Lower leg skin (tissue), 4 donors: ENCODE results near the gene PLXDC1. TPM values are rescaled to one million over a fixed set of nuclear protein-coding genes. Genes with fewer than 3 reads are reported as not detected.

Experiments used
- DNase-seq, 2 donors: peaks; one replicate each; pipeline ENCODE4 v3.0.0-alpha.2; 2019; ENCODE audit warnings: low spot score in 2 of 2
- H3K4me3 ChIP-seq: fragments of 200-600 bp; sonication (generic); 2 replicates; pipeline ENCODE4 v1.5.1; 2017; ENCODE audit warnings: mild to moderate bottlenecking, low read depth; ENCODE audit not compliant: poor library complexity, severe bottlenecking
- CTCF ChIP-seq, 3 donors: fragments of 450-650 bp; IDR thresholded peaks; one replicate each; pipeline ENCODE4 v1.5.1; 2016; ENCODE audit warnings: antibody characterized with exemption in 3 of 3, mild to moderate bottlenecking in 3 of 3, moderate library complexity in 2 of 3
- POLR2A ChIP-seq, 2 donors: fragments of 450-650 bp; IDR thresholded peaks; one replicate each; pipeline ENCODE4 v1.6.1; 2016 to 2017; ENCODE audit warnings: antibody characterized with exemption in 2 of 2, mild to moderate bottlenecking in 1 of 2, moderate library complexity in 1 of 2
- WGBS, 2 donors: methylation state at CpG; one replicate each; pipeline ENCODE4 v1.1.5; 2018; 5-methylcytosine and 5-hydroxymethylcytosine counted together
- intact Hi-C: fragments of 100-400 bp; cut with DNase I; formaldehyde crosslinking; loops from one replicate; pipeline ENCODE4 v1.15.0; 2023; ENCODE audit warnings: low total_unique reads
- total RNA-seq, 4 donors: library from RNA; depleted of rRNA; stranded (reverse); fragments of >200 nt; gene quantifications; one replicate each; pipeline ENCODE4 v1.1.0, GENCODE V29; 2016

Gene PLXDC1
- total RNA-seq, 4 donors from 2014 or later: 2.7 to 8.1 (median 5.2) TPM

GRCh38 chr17:39014044-39014794, 137.2 kb downstream of the PLXDC1 start:
- TF ChIP-seq CTCF (IDR thresholded peaks at IDR 0.05) (no peak), POLR2A (IDR thresholded peaks at IDR 0.05) (no peak)
- peak in 1 of 2 donors; percentile 4 for DNase-seq
- no peak overlapping the region for H3K4me3 ChIP-seq
- 66 to 68% methylated on average over 4 of the region's 4 CpGs for WGBS, 2 donors
- intact Hi-C loops: no loop called here

Other genes starting within 250 kb of the PLXDC1 start
- gene FBXO47, start 184.2 kb downstream of the PLXDC1 start, total RNA-seq: not detected
- not detected for gene ARL5C, start 14.5 kb upstream of the PLXDC1 start, total RNA-seq
- gene CACNB1, start 46.0 kb upstream of the PLXDC1 start, total RNA-seq: 10 to 100 TPM in 2 of 4 donors, 1 to 10 TPM in 2; 5.7 to 13.1 (median 11.2) TPM
- gene RPL19, start 48.6 kb upstream of the PLXDC1 start, total RNA-seq: 1,000 to 10,000 TPM; 3,050 to 5,448 (median 3,578) TPM
- gene STAC2, start 74.3 kb upstream of the PLXDC1 start, total RNA-seq: 10 to 100 TPM in 2 of 4 donors, 1 to 10 TPM in 2; 2.3 to 35.6 (median 10.8) TPM
- 10 to 100 TPM; 20.5 to 45.2 (median 30.8) TPM for gene FBXL20, start 250.0 kb upstream of the PLXDC1 start, total RNA-seq